Endothelial cell of umbilical vein (primary cell): ENCODE measurements around the gene NOX1. TPM values are rescaled to one million over a fixed set of nuclear protein-coding genes. Genes with fewer than 3 reads are reported as not detected.

Source experiments
- BruUV-seq: library from RNA; stranded (reverse); fragments of 400-500 nt; replicated peaks from 2 replicates; lab custom pipeline; 2021; lab: Mats Ljungman, UMichigan
- CTCF ChIA-PET: fragments of 300-600, 350-600 bp; sonication (Branson Sonifier 250); formaldehyde crosslinking; loops from one replicate; lab custom pipeline; 2021; ENCODE audit warnings: antibody characterized with exemption, inconsistent platforms; lab: Charles Lee
- POLR2A ChIA-PET: fragments of 300-600, 350-600 bp; sonication (Branson Sonifier 250); formaldehyde crosslinking; loops from one replicate; lab custom pipeline; 2021; ENCODE audit warnings: antibody characterized with exemption, inconsistent platforms; lab: Charles Lee
- DNase-seq: peaks from one replicate; pipeline ENCODE4 v3.0.0-alpha.2; 2011; ENCODE audit warnings: low read depth, low spot score
- FAIRE-seq: peaks from 2 replicates; lab custom pipeline; 2011; peaks lifted over from hg19 to GRCh38; lab: Jason Lieb, UNC
- H2AFZ ChIP-seq: 2 replicates; pipeline ENCODE4 v1.6.0; 2012; ENCODE audit warnings: low read depth, low read length, control low read depth, inconsistent platforms
- H3K27ac ChIP-seq: 2 replicates; pipeline ENCODE4 v1.5.1; 2011; ENCODE audit warnings: low read depth, mild to moderate bottlenecking, control low read depth, low read length, moderate library complexity; ENCODE audit not compliant: insufficient read depth
- H3K27me3 ChIP-seq, 2 experiments: 2 replicates each; pipeline versions ENCODE4 v1.6.0 to v1.6.1; 2011; ENCODE audit warnings: low read length in 2 of 2, mixed read lengths in 1 of 2; ENCODE audit not compliant: control insufficient read depth in 2 of 2, insufficient read depth in 2 of 2
- H3K36me3 ChIP-seq, 2 experiments: 2 replicates in 1 of 2; 3 replicates in 1 of 2; pipeline ENCODE4 v1.5.1; 2011; ENCODE audit warnings: low read length in 2 of 2, mild to moderate bottlenecking in 1 of 2, moderate library complexity in 1 of 2; ENCODE audit not compliant: control insufficient read depth in 2 of 2, insufficient read depth in 2 of 2; ENCODE audit errors: extremely low read depth in 1 of 2
- H3K4me1 ChIP-seq: 3 replicates; pipeline ENCODE4 v1.5.1; 2011; ENCODE audit warnings: mild to moderate bottlenecking, low read length; ENCODE audit not compliant: control insufficient read depth, insufficient read depth; ENCODE audit errors: extremely low read depth
- H3K4me2 ChIP-seq: 2 replicates; pipeline ENCODE4 v1.6.1; 2011; ENCODE audit warnings: low read length, control low read depth, mixed read lengths; ENCODE audit not compliant: insufficient read depth
- H3K4me3 ChIP-seq, 3 experiments: fragments of 200-600 bp in 1 of 3; sonication (generic), shearing (Covaris generic) in 1 of 3; replicated peaks in 1 of 3; 2 replicates each; pipeline ENCODE4 v1.5.1; 2011 to 2016; ENCODE audit warnings: control low read depth in 3 of 3, low read length in 3 of 3, mild to moderate bottlenecking in 2 of 3, inconsistent platforms in 1 of 3, low read depth in 1 of 3, moderate library complexity in 1 of 3; ENCODE audit not compliant: insufficient read depth in 1 of 3
- H3K79me2 ChIP-seq: 2 replicates; pipeline ENCODE4 v1.6.0; 2012; ENCODE audit warnings: low read length, inconsistent platforms; ENCODE audit not compliant: control insufficient read depth, insufficient read depth
- H3K9ac ChIP-seq: replicated peaks from 2 replicates; pipeline ENCODE3; 2011; ENCODE audit warnings: low read length, control low read depth; ENCODE audit not compliant: insufficient read depth; ENCODE audit errors: extremely low read depth
- H3K9me1 ChIP-seq: replicated peaks from 3 replicates; pipeline ENCODE4 v1.6.0; 2011; ENCODE audit warnings: mild to moderate bottlenecking, low read length; ENCODE audit not compliant: control insufficient read depth, insufficient read depth; ENCODE audit errors: extremely low read depth
- H3K9me3 ChIP-seq: replicated peaks from 2 replicates; pipeline ENCODE4 v1.5.1; 2012; ENCODE audit warnings: low read length, inconsistent platforms; ENCODE audit not compliant: control insufficient read depth, insufficient read depth
- H4K20me1 ChIP-seq: replicated peaks from 2 replicates; pipeline ENCODE3; 2011; ENCODE audit warnings: mild to moderate bottlenecking, low read length; ENCODE audit not compliant: control insufficient read depth, insufficient read depth; ENCODE audit errors: extremely low read depth
- CTCF ChIP-seq, 2 donors: IDR thresholded peaks; 1 replicate in 1 of 2; 2 replicates in 1 of 2; pipeline ENCODE4 v1.5.1; 2011; ENCODE audit warnings: low read length in 2 of 2, mild to moderate bottlenecking in 2 of 2, moderate library complexity in 2 of 2, control low read depth in 1 of 2, inconsistent platforms in 1 of 2, low read depth in 1 of 2; ENCODE audit not compliant: insufficient read depth in 1 of 2; ENCODE audit errors: extremely low read depth in 1 of 2
- EZH2 ChIP-seq: IDR thresholded peaks from 2 replicates; pipeline ENCODE4 v1.6.1; 2012; ENCODE audit warnings: borderline replicate concordance, low read depth, mild to moderate bottlenecking, moderate library complexity, low read length, inconsistent platforms; ENCODE audit not compliant: severe bottlenecking
- FOS ChIP-seq: IDR thresholded peaks from 2 replicates; pipeline ENCODE4 v1.6.1; 2011; ENCODE audit warnings: mild to moderate bottlenecking, low read length, moderate library complexity, borderline replicate concordance; ENCODE audit not compliant: insufficient read depth
- JUN ChIP-seq: IDR thresholded peaks from 2 replicates; pipeline ENCODE4 v1.6.1; 2011; ENCODE audit warnings: borderline replicate concordance, low read depth; ENCODE audit not compliant: insufficient read length, insufficient read depth
- dilution Hi-C: fragments of 300-500 bp; cut with MboI; formaldehyde crosslinking; loops from one replicate; pipeline ENCODE4 v1.15.0; 2019; ENCODE audit warnings: low sequenced_read_pairs; ENCODE audit not compliant: extremely low pct_ligation_motif_present
- intact Hi-C: fragments of 100-400 bp; cut with micrococcal nuclease; formaldehyde crosslinking; loops from one replicate; pipeline ENCODE4 v1.10.0; 2022
- polyA plus RNA-seq, 4 experiments: library from polyadenylated mRNA; depleted of rRNA in 3 of 4; stranded (reverse) in 3 of 4; unstranded in 1 of 4; fragments of >200 nt; gene quantifications; 2 replicates each; pipeline versions ENCODE4 v1.2.1 to v1.2.3, GENCODE V29; 2011 to 2012; ENCODE audit warnings: missing spikeins in 1 of 4
- total RNA-seq: library from RNA; stranded (reverse); gene quantifications from 2 replicates; pipeline ENCODE4 v1.2.3, GENCODE V29; 2021

The NOX1 gene
- total and polyA plus RNA-seq, 2 donors (not counting 3 experiments of a cell fraction or from before 2014, with no cell fraction given): not detected

GRCh38 chrX:100852810-100853209 lies 21.3 kb downstream of the NOX1 start:
- intact Hi-C loops: no loop called here
- BruUV-seq: no TSS peak
- Histone ChIP-seq H2AFZ (no peak overlapping the region), H3K4me1 (no peaks in the 10 kb centered on the region), H3K9me1 (no peaks in the 10 kb centered on the region), H3K4me3 (no peak overlapping the region), H3K9ac (no peak overlapping the region), H3K27ac (no peak overlapping the region), H4K20me1 (no peaks in the 10 kb centered on the region), H3K27me3 (no peaks in the 10 kb centered on the region), H3K9me3 (no peaks in the 10 kb centered on the region), H3K4me2 (no peak overlapping the region), H3K36me3 (no peaks in the 10 kb centered on the region), H3K79me2 (no peaks in the 10 kb centered on the region)
- dilution Hi-C loops: no loop called here
- FAIRE-seq (no peak), DNase-seq (no peak)
- ChIA-PET CTCF (no interaction called here), POLR2A (no interaction called here)
- TF ChIP-seq JUN (no peak), CTCF (IDR thresholded peaks at IDR 0.05; ENCODE audit: extremely low read depth in 1 of 2, insufficient read depth in 1 of 2, low read depth in 1 of 2, low read length in 2 of 2) (no peak), EZH2 (no peak)

DNA sequence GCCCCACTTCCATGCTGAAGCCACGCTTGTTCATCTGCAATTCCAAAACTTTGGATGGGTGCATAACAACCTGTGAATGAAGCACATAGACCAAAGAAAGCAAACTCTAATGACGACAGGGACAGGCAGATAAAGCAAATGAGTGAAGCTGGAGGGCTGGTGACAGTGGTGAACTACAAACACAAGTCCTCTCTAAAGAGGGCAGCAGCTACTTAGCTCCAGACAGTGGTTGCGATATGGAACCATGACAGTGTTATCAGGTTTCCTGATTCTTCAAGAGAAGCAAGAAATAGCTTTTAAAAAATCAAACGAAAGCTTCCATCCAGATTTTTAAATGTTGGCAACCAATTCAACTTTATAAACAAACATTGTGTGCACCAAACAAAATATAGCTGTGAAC lies 23.8 kb downstream of the NOX1 start:
- no peak overlapping the region for H3K4me3 ChIP-seq
- H3K27me3 ChIP-seq: no peaks in the 10 kb centered on the region
- BruUV-seq: no TSS peak
- intact Hi-C loops (no loop called here), dilution Hi-C loops (no loop called here)
- H3K9ac ChIP-seq: no peak overlapping the region
- no peaks in the 10 kb centered on the region for H3K9me3 ChIP-seq
- no peak overlapping the region for H3K4me2 ChIP-seq
- no peaks in the 10 kb centered on the region for H3K36me3 ChIP-seq
- H4K20me1 ChIP-seq: no peaks in the 10 kb centered on the region
- H3K4me1 ChIP-seq: no peaks in the 10 kb centered on the region
- TF ChIP-seq FOS: no peak
- no peaks in the 10 kb centered on the region for H3K79me2 ChIP-seq
- ChIA-PET CTCF (no interaction called here), POLR2A (no interaction called here)
- FAIRE-seq (no peak), DNase-seq (no peak)
- H3K9me1 ChIP-seq: no peaks in the 10 kb centered on the region
- no peak overlapping the region for H3K27ac ChIP-seq
- H2AFZ ChIP-seq: no peak overlapping the region
